ENCODE measurements around the gene NACC1.

NACC1 gene

DNA sequence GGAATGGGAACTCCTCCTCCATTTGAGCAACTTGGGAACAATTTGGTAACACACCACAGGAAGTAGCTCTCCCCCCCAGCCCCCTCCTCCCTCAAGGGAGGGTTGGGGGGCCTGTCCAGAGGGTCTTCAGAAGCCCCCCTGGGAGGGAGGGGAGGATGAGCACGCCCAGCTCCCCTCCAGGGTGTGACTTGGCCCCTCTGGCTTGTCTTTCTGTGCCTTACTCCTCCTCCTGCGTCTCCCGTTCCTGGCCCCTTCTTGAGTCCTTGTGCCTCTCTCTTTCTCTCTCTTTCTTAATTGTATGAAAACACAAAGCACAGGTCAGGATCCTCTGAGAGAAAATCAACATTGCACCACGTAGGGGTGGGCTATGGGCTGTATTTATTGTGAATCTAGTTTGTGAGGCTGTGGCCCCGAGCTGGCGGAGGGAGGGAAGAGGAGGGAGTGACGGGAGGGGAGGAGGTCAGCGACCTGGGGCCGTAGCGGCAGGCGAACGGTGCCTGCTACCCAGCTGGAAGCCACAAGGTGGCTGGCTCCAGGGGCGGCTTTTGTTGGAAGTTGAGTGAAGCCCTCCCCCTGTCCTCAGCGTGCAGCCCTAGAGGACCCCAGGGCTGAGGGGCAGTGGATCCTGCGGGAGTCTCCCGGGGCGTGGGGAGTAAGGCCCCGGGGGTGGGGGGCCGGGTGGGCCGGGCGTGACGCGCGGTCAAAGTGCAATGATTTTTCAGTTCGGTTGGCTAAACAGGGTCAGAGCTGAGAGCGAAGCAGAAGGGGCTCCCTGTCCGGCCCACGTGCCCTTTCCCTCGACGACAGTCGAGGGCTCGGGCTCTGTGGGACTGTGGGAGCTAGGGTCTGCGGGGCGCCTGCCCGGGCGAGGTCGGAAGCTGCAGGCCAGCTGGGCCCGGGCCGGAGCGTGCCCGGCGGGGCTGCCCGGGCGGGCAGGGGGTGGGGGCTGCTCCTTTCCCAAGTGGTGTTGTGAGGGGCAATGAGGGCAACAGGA is 21.8 kb upstream of the NACC1 start:
- Histone ChIP-seq H3K4me1 (ENCODE audit: low read length) (peaks cover 26% of the 10 kb centered on the region), H2AFZ (ENCODE audit: low read length) (peak overlapping the region; percentile 42; the same call in 1 of the 2 replicates), H3K27me3 (replicated peaks; ENCODE audit: insufficient read depth, low read length) (peaks cover 50% of the 10 kb centered on the region), H3K9me2 (replicated peaks; ENCODE audit: insufficient read depth, low read length) (no peaks in the 10 kb centered on the region), H3K4me3 (ENCODE audit: low read length) (peak overlapping the region; percentile 57), H4K20me1 (ENCODE audit: insufficient read depth, low read length) (no peaks in the 10 kb centered on the region), H3K9ac (ENCODE audit: low read length) (no peak overlapping the region), H3K79me2 (ENCODE audit: low read length) (no peaks in the 10 kb centered on the region), H3K9me3 (replicated peaks; ENCODE audit: insufficient read depth, low read length) (no peaks in the 10 kb centered on the region), H3K36me3 (replicated peaks; ENCODE audit: insufficient read depth, low read length) (no peaks in the 10 kb centered on the region), H3K4me2 (ENCODE audit: low read depth, low read length) (peak overlapping the region; percentile 94), H3K27ac (ENCODE audit: low read length) (no peak overlapping the region), H3F3A (ENCODE audit: insufficient read depth, low read length) (peaks cover 20% of the 10 kb centered on the region)
- TF ChIP-seq EZH2 (optimal IDR thresholded peaks at IDR 0.05; ENCODE audit: low read depth, low read length): no peak
- TF ChIP-seq, protein P1, sequence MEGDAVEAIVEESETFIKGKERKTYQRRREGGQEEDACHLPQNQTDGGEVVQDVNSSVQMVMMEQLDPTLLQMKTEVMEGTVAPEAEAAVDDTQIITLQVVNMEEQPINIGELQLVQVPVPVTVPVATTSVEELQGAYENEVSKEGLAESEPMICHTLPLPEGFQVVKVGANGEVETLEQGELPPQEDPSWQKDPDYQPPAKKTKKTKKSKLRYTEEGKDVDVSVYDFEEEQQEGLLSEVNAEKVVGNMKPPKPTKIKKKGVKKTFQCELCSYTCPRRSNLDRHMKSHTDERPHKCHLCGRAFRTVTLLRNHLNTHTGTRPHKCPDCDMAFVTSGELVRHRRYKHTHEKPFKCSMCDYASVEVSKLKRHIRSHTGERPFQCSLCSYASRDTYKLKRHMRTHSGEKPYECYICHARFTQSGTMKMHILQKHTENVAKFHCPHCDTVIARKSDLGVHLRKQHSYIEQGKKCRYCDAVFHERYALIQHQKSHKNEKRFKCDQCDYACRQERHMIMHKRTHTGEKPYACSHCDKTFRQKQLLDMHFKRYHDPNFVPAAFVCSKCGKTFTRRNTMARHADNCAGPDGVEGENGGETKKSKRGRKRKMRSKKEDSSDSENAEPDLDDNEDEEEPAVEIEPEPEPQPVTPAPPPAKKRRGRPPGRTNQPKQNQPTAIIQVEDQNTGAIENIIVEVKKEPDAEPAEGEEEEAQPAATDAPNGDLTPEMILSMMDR (IDR thresholded peaks at IDR 0.05; ENCODE audit: low read length): peak; percentile 24
- DNase-seq: no peak

DNA sequence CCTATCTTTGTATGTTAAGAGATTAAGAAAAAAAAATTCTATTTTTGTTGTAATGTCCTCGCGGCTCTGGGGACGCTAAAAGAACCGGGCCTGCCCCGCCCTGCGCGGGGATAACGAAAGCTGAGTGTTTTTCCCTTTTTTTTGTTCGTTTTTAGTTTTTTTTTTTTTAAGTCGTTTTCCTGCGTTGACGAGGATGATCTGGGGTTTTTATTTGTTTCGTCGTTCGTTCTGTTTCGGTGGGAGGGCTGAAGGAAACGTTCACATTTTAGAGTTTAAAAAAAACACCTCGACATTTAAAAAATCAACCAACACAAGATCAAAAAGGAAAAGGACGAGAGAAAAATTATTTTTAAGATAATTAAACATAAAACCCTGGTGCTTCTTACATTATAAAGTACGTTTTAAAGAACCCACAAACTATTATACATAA is 21.0 kb upstream of the NACC1 start:
- no peak overlapping the region for H3K4me3 ChIP-seq (ENCODE audit: low read length)
- H3K27ac ChIP-seq (ENCODE audit: low read length): no peak overlapping the region
- peaks cover 50% of the 10 kb centered on the region for H3K27me3 ChIP-seq (replicated peaks; ENCODE audit: insufficient read depth, low read length)
- 0 out of 2 replicates have a peak, but pooled peaks have one; percentile 68 for TF ChIP-seq EZH2phosphoT487 (IDR thresholded peaks at IDR 0.05; ENCODE audit: low read length)
- TF ChIP-seq, protein P1 (IDR thresholded peaks at IDR 0.05; ENCODE audit: low read length): no peak
- no peaks in the 10 kb centered on the region for H4K20me1 ChIP-seq (ENCODE audit: insufficient read depth, low read length)
- no peak overlapping the region for H2AFZ ChIP-seq (ENCODE audit: low read length)
- DNase-seq: no peak
- no peaks in the 10 kb centered on the region for H3K36me3 ChIP-seq (replicated peaks; ENCODE audit: insufficient read depth, low read length)
- peaks cover 5% of the 10 kb centered on the region for H3K79me2 ChIP-seq (ENCODE audit: low read length)
- H3K4me1 ChIP-seq (ENCODE audit: low read length): peaks cover 26% of the 10 kb centered on the region
- peak overlapping the region; percentile 94 for H3K4me2 ChIP-seq (ENCODE audit: low read depth, low read length)
- no peak overlapping the region for H3K9ac ChIP-seq (ENCODE audit: low read length)
- no peaks in the 10 kb centered on the region for H3K9me2 ChIP-seq (replicated peaks; ENCODE audit: insufficient read depth, low read length)
- peaks cover 20% of the 10 kb centered on the region for H3F3A ChIP-seq (ENCODE audit: insufficient read depth, low read length)
- no peaks in the 10 kb centered on the region for H3K9me3 ChIP-seq (replicated peaks; ENCODE audit: insufficient read depth, low read length)

DNA sequence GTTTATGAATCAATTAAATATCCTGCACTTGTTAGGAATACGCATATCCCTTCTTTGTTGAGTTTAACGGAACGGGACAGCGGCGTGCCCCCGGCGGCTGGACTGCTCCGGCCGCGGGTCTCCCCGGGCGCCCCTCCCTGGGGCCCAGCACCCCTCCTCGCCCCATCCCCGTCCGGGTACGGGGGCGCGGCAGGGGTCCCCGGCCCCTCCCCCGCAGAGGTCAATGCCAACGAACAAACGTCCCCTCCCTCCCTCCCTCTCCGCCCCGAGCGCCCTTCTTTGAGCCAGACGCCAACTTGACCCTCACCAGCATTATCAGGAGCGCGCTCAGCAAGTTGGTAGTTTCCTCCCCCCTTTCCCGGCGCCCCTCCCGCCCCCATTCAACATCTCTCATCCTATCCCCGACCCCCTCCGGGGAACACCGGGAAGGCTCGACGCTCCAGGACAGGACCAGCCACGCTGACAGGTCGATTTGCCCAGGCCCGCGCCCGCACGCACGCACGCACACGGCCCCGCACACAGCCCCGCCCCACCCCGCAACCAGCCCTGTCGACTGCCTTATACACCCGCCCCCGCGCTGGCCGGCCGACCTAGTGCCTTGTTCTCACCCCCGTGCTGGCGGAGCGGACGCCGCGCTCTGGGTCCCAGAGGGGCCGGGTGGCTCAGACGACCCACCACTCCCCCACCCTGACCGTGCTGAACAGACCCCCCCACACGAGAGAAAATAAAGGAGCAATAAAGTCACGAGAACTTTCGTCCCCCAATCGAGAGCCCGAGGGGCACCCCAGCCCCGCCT is 20.4 kb upstream of the NACC1 start:
- Histone ChIP-seq H3K4me2 (ENCODE audit: low read depth, low read length) (peak overlapping the region; percentile 94), H4K20me1 (ENCODE audit: insufficient read depth, low read length) (no peaks in the 10 kb centered on the region), H3K9ac (ENCODE audit: low read length) (no peak overlapping the region), H3K4me1 (ENCODE audit: low read length) (peaks cover 26% of the 10 kb centered on the region), H3F3A (ENCODE audit: insufficient read depth, low read length) (peaks cover 24% of the 10 kb centered on the region), H3K36me3 (replicated peaks; ENCODE audit: insufficient read depth, low read length) (no peaks in the 10 kb centered on the region), H3K27ac (ENCODE audit: low read length) (no peak overlapping the region), H3K9me3 (replicated peaks; ENCODE audit: insufficient read depth, low read length) (no peaks in the 10 kb centered on the region), H2AFZ (ENCODE audit: low read length) (no peak overlapping the region), H3K9me2 (replicated peaks; ENCODE audit: insufficient read depth, low read length) (no peaks in the 10 kb centered on the region), H3K4me3 (ENCODE audit: low read length) (no peak overlapping the region), H3K79me2 (ENCODE audit: low read length) (peaks cover 5% of the 10 kb centered on the region), H3K27me3 (replicated peaks; ENCODE audit: insufficient read depth, low read length) (peaks cover 50% of the 10 kb centered on the region)
- TF ChIP-seq EZH2 (optimal IDR thresholded peaks at IDR 0.05; ENCODE audit: low read depth, low read length): no peak
- TF ChIP-seq, protein P1 (IDR thresholded peaks at IDR 0.05; ENCODE audit: low read length): no peak
- DNase-seq: no peak

Measured in MM.1S (cell line).